GM21825 (cell line): ENCODE measurements around the gene CNTN5.
"Not testable (repeated sequence)": the region's sequence is repeated elsewhere in the genome, so short reads cannot be mapped to it uniquely, and the experiment has no call there.

ENCODE experiments used
- ATAC-seq: cut with Tn5 transposase; IDR thresholded peaks from one replicate; pipeline ENCODE4 v1.9.1; 2021; ENCODE audit warnings: mild to moderate bottlenecking, moderate library complexity; ENCODE audit not compliant: unreplicated experiment

Gene CNTN5

GRCh38 chr11:100176456-100176855 is 1155.7 kb downstream of the CNTN5 start:
- ATAC-seq: no peak

DNA sequence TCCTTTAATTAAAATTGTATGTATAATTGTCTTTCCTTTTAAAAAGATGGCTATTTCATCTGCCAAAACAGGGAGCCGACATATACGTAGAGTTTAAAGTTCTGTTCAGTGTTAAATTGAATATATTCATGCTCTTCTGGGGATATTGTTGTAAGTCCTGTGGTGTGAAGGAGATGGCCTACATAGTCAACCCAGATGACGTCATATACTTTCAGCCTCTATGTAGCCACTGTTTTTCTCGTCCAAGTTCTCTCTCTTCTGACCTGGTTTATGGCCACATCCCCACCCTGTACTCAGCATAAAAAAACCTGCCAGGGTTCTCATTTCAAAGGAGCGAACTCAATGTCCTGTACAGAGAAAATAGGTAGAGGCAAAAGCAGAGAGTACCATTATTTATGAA is 1156.9 kb downstream of the CNTN5 start:
- no peak for ATAC-seq

DNA sequence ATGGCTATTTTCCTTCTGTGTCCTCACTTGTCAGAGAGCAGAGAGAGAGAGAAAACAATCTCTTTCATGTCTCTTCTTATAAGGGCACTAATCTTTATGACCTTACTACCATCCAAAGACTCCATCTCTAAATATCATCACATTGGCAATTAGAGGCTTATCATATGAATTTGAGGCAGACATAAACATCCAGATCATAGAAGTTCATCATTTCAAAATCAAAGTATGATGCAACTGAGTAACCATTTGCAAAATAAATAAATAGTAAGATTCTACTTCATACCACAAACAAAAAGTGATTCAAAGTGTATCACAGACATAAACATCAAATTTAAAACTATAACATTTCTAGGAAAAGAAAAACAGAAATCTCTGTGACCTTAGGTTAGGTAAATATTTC is 1161.6 kb downstream of the CNTN5 start:
- ATAC-seq: no peak

- no peak for ATAC-seq
These were observed 1162.2 kb downstream of the CNTN5 start for GRCh38 chr11:100182927-100183326.

DNA sequence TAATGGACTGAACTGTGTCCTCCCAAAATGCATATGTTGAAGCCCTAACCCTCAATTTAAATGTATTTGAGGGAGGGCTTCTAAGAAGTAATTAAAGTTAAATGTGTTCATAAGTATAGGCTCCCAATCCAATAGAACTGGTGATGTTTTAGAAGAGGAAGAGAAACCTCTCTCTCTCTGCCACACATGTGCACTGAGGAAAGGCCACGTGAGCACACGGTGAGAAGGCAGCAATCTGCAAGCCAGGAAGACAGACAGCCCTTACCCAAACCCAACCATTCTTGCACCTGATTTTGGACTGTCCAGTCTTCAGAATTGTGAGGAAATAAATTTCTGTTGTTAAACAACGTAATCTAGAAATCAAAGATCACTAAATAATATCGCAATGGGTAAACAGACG is 1164.8 kb downstream of the CNTN5 start:
- no peak for ATAC-seq

- ATAC-seq: no peak
These were observed 1167.5 kb downstream of the CNTN5 start for GRCh38 chr11:100188137-100188783.

DNA sequence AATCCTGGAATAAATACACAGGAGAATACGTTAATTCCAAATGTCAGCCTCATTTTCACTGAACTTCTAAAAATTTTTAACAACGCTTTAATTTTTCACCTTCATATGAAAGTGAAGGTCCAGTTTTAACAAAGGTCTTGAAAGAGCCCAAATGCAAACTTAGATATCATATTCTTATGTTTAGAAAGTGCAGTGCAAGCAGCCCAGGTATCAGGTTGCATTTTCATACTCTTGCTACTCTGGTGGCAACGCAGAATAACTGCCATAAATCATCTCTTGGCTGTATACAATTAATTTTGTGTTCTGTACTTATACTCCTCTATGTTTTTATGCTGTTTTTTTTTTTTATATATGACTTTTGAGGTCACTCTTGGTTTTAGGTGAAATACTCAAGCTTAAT is 1169.6 kb downstream of the CNTN5 start:
- no peak for ATAC-seq

DNA sequence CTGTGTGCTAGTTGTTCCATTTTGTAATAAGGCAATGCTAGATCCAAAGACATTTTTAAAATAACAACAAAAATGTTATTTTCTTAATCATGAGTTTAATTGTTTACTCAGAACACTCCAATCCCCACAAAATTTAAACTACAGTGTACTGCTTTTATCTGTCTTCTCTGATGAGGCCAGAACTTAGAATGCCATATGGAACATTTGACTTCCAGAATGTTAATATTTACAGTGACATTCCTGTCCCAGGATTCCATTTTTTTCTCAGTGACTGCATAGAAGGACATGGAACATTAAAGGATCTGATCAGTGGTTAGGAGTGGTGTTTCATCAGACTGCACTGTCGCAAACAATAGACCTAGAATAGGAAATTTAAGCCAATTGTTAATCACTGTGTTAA is 1171.4 kb downstream of the CNTN5 start:
- no peak for ATAC-seq

GRCh38 chr11:100203789-100204188 is 1183.0 kb downstream of the CNTN5 start:
- ATAC-seq: no peak

DNA sequence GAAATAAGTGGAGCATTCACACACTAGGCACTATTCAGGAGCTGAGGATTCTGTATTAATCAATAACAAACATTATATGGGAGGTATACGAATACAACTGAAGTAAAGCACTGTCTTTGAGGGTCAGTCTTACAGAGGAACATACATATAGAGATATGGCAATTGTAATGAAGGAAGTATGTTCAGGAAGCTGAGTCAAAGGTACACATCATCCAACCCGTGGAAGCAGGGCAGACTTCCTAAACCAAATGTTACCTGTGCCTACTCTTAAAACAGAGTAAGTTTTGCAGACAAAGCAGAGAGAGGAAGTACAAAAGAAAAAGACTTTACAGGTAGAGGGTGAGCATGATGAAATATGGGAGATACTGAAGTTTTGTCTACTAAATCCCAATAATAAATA is 1185.2 kb downstream of the CNTN5 start:
- no peak for ATAC-seq

DNA sequence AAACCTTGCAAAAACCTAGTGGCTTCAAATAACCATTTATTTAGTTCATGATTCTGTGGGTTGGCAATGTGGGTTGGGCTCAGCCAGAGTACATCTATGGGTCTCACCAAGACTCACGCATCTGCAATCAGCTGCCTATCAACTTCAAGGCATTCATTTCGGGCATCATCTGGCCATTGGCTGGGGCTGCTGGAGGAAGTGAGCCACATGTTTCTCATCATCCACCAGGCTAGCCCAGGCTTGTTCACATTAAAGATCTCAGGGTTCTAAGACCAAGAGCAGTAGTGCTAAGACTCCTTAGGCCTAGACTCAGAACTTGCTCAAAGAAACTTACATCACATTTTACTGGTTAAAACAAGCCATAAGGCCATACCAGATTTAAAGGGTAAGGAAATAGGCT is 1187.5 kb downstream of the CNTN5 start:
- ATAC-seq: no peak

GRCh38 chr11:100214791-100215190 is 1194.0 kb downstream of the CNTN5 start:
- ATAC-seq: no peak

DNA sequence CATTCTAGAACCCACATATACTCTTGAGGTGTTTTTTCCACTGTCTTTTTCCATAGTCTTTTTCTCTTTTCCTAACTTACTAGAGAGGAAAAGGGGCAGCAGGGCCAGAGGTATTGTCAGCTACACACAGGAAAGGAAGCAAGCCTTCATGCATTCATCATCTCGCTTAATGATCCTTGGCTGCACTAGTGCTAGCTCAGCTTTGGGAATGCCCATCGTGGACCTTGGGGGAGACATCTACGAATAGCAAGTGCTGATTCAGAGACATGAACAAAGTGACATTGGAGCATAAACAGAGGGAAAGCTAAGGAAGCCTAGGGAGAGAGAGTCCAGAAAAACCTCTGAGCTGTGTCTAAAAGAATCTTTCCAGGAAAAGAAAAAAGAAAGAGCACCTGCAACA is 1200.1 kb downstream of the CNTN5 start:
- no peak for ATAC-seq

DNA sequence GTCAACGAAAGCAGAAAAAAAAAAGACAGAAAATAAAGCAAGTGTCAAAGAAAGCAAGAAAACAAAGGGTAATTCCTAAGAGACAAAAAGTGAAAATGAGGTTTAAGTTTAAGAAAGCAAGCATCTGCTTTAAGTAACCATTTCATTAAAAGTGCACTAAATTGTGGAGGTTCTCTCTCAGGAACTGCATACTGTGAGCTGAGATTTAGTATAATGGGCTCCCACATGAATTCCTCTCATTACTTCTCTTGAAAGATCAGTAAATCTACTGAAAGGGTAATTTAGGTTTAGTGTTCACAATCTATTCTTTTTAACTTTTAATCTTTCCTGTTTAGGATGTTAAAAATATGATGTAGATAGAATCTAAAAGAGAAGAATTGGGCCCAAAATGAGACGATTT is 1201.0 kb downstream of the CNTN5 start:
- no peak for ATAC-seq

GRCh38 chr11:100224541-100225034 is 1203.8 kb downstream of the CNTN5 start:
- ATAC-seq: no peak

DNA sequence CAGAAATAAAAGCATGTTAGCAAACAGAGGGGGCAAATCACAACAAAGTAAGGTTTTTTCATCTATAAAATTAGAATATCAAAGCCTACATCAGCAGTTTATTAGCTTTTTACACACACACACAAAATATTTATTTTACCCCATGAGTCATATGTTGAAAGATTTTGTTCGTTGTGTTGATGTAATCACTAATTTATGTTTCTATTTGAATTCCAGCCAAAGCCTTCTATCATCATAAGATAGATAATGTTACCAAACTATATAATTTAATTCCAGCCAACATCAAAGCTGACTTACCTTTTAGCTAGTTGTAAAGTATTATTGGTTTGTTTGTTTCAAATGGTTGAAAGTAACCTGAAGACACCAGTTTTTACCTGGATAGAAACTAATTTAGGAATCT is 1208.3 kb downstream of the CNTN5 start:
- ATAC-seq: no peak

GRCh38 chr11:100232006-100232405 is 1211.3 kb downstream of the CNTN5 start:
- ATAC-seq: no peak

DNA sequence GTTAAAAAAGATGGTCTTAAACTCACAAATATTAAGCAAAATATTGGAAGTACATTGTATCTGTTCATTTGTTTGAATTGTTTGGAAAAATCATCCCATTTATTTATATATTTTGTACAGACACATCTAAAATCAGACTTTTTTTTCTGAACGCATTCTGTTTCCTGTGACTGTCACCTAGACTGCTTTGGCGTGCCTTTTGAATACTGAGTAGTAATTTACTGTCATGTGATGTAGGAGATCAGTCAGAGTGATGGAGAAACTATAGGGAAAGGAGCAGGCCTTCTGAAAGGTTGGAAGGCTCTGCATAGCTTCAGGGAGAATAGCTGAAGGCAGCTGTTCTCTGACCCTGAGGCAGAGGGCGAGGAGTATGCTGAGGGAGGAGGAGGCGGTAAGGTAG is 1214.3 kb downstream of the CNTN5 start:
- ATAC-seq: no peak

DNA sequence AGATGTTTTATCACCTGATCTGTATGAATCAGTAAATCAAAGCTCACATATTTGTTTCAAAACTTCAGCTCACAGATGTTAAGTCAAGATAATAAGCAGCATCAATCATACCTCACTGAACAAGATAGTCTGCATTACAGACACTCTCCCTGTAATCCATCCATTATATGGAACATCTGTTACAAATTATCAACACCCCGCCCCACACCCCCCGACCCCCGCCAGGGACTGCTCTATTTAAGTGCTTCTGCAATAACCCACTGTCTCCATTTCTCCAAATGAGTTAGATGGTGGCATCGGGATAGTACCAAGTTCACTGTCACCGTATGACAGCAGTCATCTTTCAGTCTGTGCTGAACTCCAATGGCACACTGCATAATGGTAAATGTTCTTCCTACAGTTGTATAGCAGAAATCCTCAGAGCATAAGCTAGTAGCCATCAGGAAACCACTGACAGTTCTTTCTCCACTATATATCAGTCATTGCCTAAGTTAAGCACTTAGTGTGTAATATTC is 1219.3 kb downstream of the CNTN5 start:
- no peak for ATAC-seq

DNA sequence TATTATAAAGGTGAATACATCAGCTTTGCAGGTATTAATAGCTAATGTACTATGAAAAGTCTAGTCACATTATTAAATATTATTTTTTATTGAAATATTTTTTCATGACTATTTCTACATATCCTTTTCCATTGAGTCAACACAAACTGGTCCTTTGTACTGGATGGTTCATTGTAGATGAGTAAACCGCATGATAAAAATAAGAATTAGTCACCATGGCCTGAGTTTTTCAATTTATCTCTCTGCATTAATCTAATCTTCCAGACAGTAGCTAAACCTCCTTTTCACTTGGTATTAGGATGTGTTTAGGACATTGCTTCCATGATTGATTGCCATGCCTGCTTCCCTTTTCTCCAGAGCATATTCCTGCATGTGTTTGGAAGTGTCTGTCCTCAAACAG is 1227.0 kb downstream of the CNTN5 start:
- ATAC-seq: no peak

GRCh38 chr11:100257238-100257803 is 1236.6 kb downstream of the CNTN5 start:
- not testable (repeated sequence) for ATAC-seq

GRCh38 chr11:100269516-100269915 is 1248.8 kb downstream of the CNTN5 start:
- no peak for ATAC-seq
